Measurements from ENCODE around the gene CLDN19.
A peak's percentile ranks its signal among the peaks of the same experiment; 100 is the strongest.

The CLDN19 gene

GRCh38 chr1:42698081-42698813, 41.8 kb downstream of the CLDN19 start:
- no peak for DNase-seq

GRCh38 chr1:42692911-42693310, 47.1 kb downstream of the CLDN19 start:
- DNase-seq: no peak

GRCh38 chr1:42692461-42692860, 47.6 kb downstream of the CLDN19 start:
- DNase-seq: no peak

- DNase-seq: no peak
Measured at GRCh38 chr1:42691157-42691498, 48.9 kb downstream of the CLDN19 start.

GRCh38 chr1:42690477-42691156, 49.4 kb downstream of the CLDN19 start:
- no peak for DNase-seq

- no peak for DNase-seq
Measured at GRCh38 chr1:42689912-42690311, 50.1 kb downstream of the CLDN19 start.

- no peak for DNase-seq
Measured at GRCh38 chr1:42686418-42686817, 53.6 kb downstream of the CLDN19 start.

- peak in 1 of 2 experiments; percentile 32 for DNase-seq
Measured at GRCh38 chr1:42684139-42684538, 55.9 kb downstream of the CLDN19 start.

Data from SW 1271 (cell line).